ENCODE results near the gene EMP1. TPM values are rescaled to one million over a fixed set of nuclear protein-coding genes. Genes with fewer than 3 reads are reported as not detected.

EMP1 gene
- total RNA-seq = 1 to 10 TPM; 6.1 to 8.8 TPM

- Mint-ChIP-seq H3K4me1 (peaks cover 28% of the 10 kb centered on the region), H3K27me3 (peaks cover 35% of the 10 kb centered on the region), H3K9me3 (ENCODE audit: low read depth) (no peaks in the 10 kb centered on the region), H3K36me3 (no peaks in the 10 kb centered on the region), H3K27ac (peak within 1 kb of the TSS; percentile 82), H3K4me3 (peak within 1 kb of the TSS; percentile 78)
- CTCF ChIA-PET = interaction anchor here (1.0 to 3.3 kb wide), 6 partner anchors 15 to 97 kb away, joined by 3 to 17 read pairs (median 4); no protein-coding TSS in a partner anchor
- peak; percentile 89 for DNase-seq
- ATAC-seq = peak; percentile 95
Observed at GRCh38 chr12:13196130-13196921, at the start of gene EMP1. EMP1 (plus strand) TSS chr12:13196726; CDS start chr12:13211511, 14,785 bp downstream.

GRCh38 chr12:13147688-13148484, 48.6 kb upstream of the EMP1 start:
- H3K27ac Mint-ChIP-seq = no peak overlapping the region
- H3K27me3 Mint-ChIP-seq = peaks cover 35% of the 10 kb centered on the region
- H3K9me3 Mint-ChIP-seq (ENCODE audit: low read depth) = no peaks in the 10 kb centered on the region
- ATAC-seq (no peak), DNase-seq (no peak)
- CTCF ChIA-PET = interaction anchor here (1.2 to 1.6 kb wide), 2 partner anchors 64 to 131 kb away, joined by 3 read pairs; no protein-coding TSS in a partner anchor
- no peak overlapping the region for H3K4me3 Mint-ChIP-seq
- H3K4me1 Mint-ChIP-seq = peaks cover 19% of the 10 kb centered on the region
- H3K36me3 Mint-ChIP-seq = no peaks in the 10 kb centered on the region

- Mint-ChIP-seq H3K4me3 (no peak overlapping the region), H3K9me3 (ENCODE audit: low read depth) (no peaks in the 10 kb centered on the region), H3K36me3 (no peaks in the 10 kb centered on the region), H3K27me3 (peaks cover 35% of the 10 kb centered on the region), H3K4me1 (peaks cover 19% of the 10 kb centered on the region), H3K27ac (no peak overlapping the region)
- CTCF ChIA-PET = interaction anchor here (0.7 to 1.6 kb wide), 5 partner anchors 11 to 130 kb away, joined by 3 read pairs; no protein-coding TSS in a partner anchor
- no peak for ATAC-seq
- no peak for DNase-seq
Observed at GRCh38 chr12:13148485-13148847, 48.1 kb upstream of the EMP1 start.

- CTCF ChIA-PET = interaction anchor here (1.1 to 1.4 kb wide), 3 partner anchors 11 to 63 kb away, joined by 3 read pairs; no protein-coding TSS in a partner anchor
- H3K9me3 Mint-ChIP-seq (ENCODE audit: low read depth) = no peaks in the 10 kb centered on the region
Observed at GRCh38 chr12:13149411-13149810, 47.1 kb upstream of the EMP1 start.

GRCh38 chr12:13152281-13152680, 44.2 kb upstream of the EMP1 start:
- Mint-ChIP-seq H3K4me3 (no peak overlapping the region), H3K4me1 (peaks cover 5% of the 10 kb centered on the region), H3K27ac (no peak overlapping the region), H3K9me3 (ENCODE audit: low read depth) (no peaks in the 10 kb centered on the region), H3K36me3 (no peaks in the 10 kb centered on the region), H3K27me3 (peaks cover 35% of the 10 kb centered on the region)
- CTCF ChIA-PET = interaction anchor here (0.9 kb wide), 1 partner anchor 27 kb away, joined by 3 read pairs; no protein-coding TSS in a partner anchor
- DNase-seq = no peak
- no peak for ATAC-seq

More at GRCh38 chr12:13149411-13149810, 47.1 kb upstream of the EMP1 start:
- ATAC-seq (no peak), DNase-seq (no peak)
- Mint-ChIP-seq H3K4me3 (no peak overlapping the region), H3K36me3 (no peaks in the 10 kb centered on the region), H3K4me1 (peaks cover 11% of the 10 kb centered on the region), H3K27ac (no peak overlapping the region), H3K27me3 (peaks cover 35% of the 10 kb centered on the region)

GRCh38 chr12:13152756-13153155, 43.8 kb upstream of the EMP1 start:
- Mint-ChIP-seq H3K36me3 (no peaks in the 10 kb centered on the region), H3K9me3 (ENCODE audit: low read depth) (no peaks in the 10 kb centered on the region), H3K4me1 (peaks cover 5% of the 10 kb centered on the region), H3K27ac (no peak overlapping the region), H3K4me3 (no peak overlapping the region), H3K27me3 (peaks cover 38% of the 10 kb centered on the region)
- ATAC-seq (no peak), DNase-seq (no peak)
- CTCF ChIA-PET = interaction anchor here (0.9 kb wide), 1 partner anchor 26 kb away, joined by 3 read pairs; no protein-coding TSS in a partner anchor

DNA sequence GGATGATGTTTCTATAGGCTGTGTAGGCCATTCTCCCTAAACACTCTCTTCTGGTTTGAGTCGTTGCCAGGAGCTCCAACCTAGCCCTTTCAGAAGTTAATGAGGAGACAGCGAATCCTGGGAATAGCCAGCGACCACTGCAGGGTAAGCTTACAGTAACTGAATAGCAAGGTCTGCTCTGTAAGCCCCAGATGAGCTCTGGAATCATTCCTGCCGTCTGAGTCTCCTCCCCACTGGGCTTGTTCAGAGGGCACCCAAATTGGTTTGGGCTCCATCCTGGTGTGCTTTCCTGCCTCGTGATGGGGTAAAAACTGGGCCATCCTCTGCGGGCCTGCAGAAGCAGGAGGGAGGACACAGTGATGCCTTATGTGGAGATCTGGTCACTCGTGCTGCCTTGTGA, 43.3 kb upstream of the EMP1 start:
- H3K9me3 Mint-ChIP-seq (ENCODE audit: low read depth) = no peaks in the 10 kb centered on the region
- ATAC-seq = no peak
- CTCF ChIA-PET = no interaction called here
- no peak for DNase-seq
- H3K27me3 Mint-ChIP-seq = peaks cover 36% of the 10 kb centered on the region
- H3K4me1 Mint-ChIP-seq = peaks cover 5% of the 10 kb centered on the region
- H3K36me3 Mint-ChIP-seq = no peaks in the 10 kb centered on the region
- H3K27ac Mint-ChIP-seq = no peak overlapping the region
- no peak overlapping the region for H3K4me3 Mint-ChIP-seq

DNA sequence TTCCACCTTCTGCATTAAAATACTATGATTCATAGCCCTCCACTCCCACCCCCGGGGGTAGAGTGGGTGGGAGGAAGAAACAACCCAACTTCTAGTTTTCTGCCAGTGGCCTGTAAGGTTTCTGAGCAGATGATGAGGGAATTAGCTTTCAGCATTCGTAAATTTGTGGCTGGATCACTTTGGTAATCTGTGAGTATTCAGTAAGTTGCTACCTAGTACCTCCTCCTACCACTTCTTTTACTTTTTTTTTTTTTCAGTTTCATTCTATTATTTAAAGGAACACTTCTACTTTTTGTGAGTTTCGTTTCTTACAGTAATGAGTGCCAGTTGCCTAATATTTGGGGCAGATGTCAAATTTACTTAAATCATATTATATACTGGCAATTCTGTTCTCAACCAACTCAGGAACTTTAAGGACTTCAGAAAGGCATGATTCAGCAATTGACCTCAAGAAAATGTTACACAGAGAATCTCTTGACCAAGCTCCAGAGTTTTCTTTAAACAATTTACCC, 42.4 kb upstream of the EMP1 start:
- CTCF ChIA-PET = interaction anchor here (0.9 kb wide), 1 partner anchor 10 kb away, joined by 3 read pairs; no protein-coding TSS in a partner anchor
- no peaks in the 10 kb centered on the region for H3K9me3 Mint-ChIP-seq (ENCODE audit: low read depth)
- H3K4me3 Mint-ChIP-seq = no peak overlapping the region
- ATAC-seq (no peak), DNase-seq (no peak)
- H3K4me1 Mint-ChIP-seq = peaks cover 5% of the 10 kb centered on the region
- no peak overlapping the region for H3K27ac Mint-ChIP-seq
- H3K36me3 Mint-ChIP-seq = no peaks in the 10 kb centered on the region
- H3K27me3 Mint-ChIP-seq = peaks cover 30% of the 10 kb centered on the region

DNA sequence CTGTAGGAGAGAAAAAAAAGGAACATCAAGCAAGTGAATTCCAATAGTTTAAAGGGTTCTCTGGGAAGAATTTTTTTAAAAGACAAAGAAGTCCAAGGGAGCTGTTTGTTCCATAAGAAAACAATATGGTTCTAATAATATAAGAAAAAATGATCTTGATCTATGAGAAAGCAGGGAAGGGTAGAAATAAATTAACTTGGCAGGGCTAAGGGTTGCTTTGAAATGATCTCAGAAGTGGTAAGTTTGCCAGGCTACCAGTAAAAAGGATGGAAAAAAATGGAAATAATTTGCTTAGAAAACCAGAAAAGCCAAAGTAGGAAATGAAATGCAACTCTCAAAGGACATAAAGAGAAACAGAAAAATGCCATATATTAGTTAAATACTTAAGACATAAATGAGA, 41.7 kb upstream of the EMP1 start:
- Mint-ChIP-seq H3K4me1 (peaks cover 5% of the 10 kb centered on the region), H3K4me3 (no peak overlapping the region), H3K9me3 (ENCODE audit: low read depth) (no peaks in the 10 kb centered on the region), H3K27me3 (peaks cover 26% of the 10 kb centered on the region), H3K27ac (no peak overlapping the region), H3K36me3 (no peaks in the 10 kb centered on the region)
- CTCF ChIA-PET = interaction anchor here (0.9 kb wide), 1 partner anchor 9 kb away, joined by 3 read pairs; no protein-coding TSS in a partner anchor
- no peak for ATAC-seq
- no peak for DNase-seq

GRCh38 chr12:13156277-13156676, 40.2 kb upstream of the EMP1 start:
- no peak for ATAC-seq
- no peaks in the 10 kb centered on the region for H3K36me3 Mint-ChIP-seq
- peaks cover 3% of the 10 kb centered on the region for H3K4me1 Mint-ChIP-seq
- H3K9me3 Mint-ChIP-seq (ENCODE audit: low read depth) = no peaks in the 10 kb centered on the region
- no peak overlapping the region for H3K4me3 Mint-ChIP-seq
- H3K27ac Mint-ChIP-seq = no peak overlapping the region
- CTCF ChIA-PET = no interaction called here
- peaks cover 20% of the 10 kb centered on the region for H3K27me3 Mint-ChIP-seq
- no peak for DNase-seq

DNA sequence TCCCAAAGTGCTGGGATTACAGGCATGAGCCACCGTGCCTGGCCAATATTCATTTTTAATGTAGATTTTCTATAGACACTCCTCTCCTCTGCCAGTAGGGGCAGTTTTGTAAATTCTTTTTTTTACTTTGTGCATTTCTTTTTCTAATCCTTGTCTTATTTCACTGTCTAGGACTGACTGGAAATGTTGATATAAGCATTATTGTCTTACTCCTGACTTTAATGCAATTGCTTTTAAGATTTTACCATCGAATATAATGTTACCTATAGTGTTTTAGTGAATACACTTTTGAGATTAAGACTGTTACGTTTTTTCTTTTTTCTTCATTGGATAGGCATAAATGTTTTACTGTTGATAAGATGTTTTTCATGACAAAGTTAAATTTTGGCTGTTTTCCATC, 35.4 kb upstream of the EMP1 start:
- Mint-ChIP-seq H3K36me3 (no peaks in the 10 kb centered on the region), H3K9me3 (ENCODE audit: low read depth) (no peaks in the 10 kb centered on the region), H3K4me1 (peaks cover 17% of the 10 kb centered on the region), H3K4me3 (no peak overlapping the region), H3K27ac (no peak overlapping the region), H3K27me3 (peaks cover 11% of the 10 kb centered on the region)
- CTCF ChIA-PET = interaction anchor here (1.9 kb wide), 1 partner anchor 94 kb away, joined by 5 read pairs; no protein-coding TSS in a partner anchor
- DNase-seq = no peak
- no peak for ATAC-seq

DNA sequence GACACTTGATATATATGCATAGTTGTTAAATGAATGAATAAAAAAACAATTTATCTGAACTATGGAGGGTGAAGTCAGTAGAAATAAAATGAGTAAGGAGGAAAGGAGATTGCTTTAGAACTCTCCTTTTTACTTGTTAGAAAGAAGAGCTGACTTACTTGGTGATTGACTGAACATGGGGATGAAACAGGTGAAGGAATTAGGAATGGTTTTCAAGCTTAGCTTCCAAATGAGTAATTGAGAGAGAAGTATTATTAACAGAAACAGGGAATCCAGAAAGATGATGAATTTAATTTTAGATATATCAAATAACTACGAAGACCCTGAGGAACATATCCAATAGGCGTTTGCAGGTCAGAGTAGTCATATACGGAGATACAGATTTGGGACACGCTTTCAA, 33.6 kb upstream of the EMP1 start:
- CTCF ChIA-PET = interaction anchor here (1.0 to 1.5 kb wide), 2 partner anchors 49 to 64 kb away, joined by 3 read pairs; no protein-coding TSS in a partner anchor
- H3K4me3 Mint-ChIP-seq = no peak overlapping the region
- no peak overlapping the region for H3K27ac Mint-ChIP-seq
- peaks cover 1% of the 10 kb centered on the region for H3K27me3 Mint-ChIP-seq
- peaks cover 1% of the 10 kb centered on the region for H3K36me3 Mint-ChIP-seq
- H3K9me3 Mint-ChIP-seq (ENCODE audit: low read depth) = peaks cover 2% of the 10 kb centered on the region
- H3K4me1 Mint-ChIP-seq = peaks cover 24% of the 10 kb centered on the region
- DNase-seq (no peak), ATAC-seq (no peak)

Measured in activated CD8-positive, alpha-beta memory T cell treated with anti-CD3 and anti-CD28 coated beads, Interleukin-2, amount 10 ng/mL, durations not matched to agents 7 days and 5 days (primary cell).